ENCODE measurements around the gene AFF3. TPM values are rescaled to one million over a fixed set of nuclear protein-coding genes. Genes with fewer than 3 reads are reported as not detected.

Gene AFF3
- total RNA-seq, 2 experiments from 2014 or later: 0.09 to 0.55 TPM

GRCh38 chr2:99545604-99546003 lies 596.8 kb downstream of the AFF3 start:
- CTCF ChIA-PET: no interaction called here
- ATAC-seq (no peak), DNase-seq (no peak)
- peaks cover 44% of the 10 kb centered on the region for H3K27me3 Mint-ChIP-seq
- no peaks in the 10 kb centered on the region for H3K9me3 Mint-ChIP-seq (ENCODE audit: low read depth)
- H3K4me1 Mint-ChIP-seq: no peaks in the 10 kb centered on the region
- no peak overlapping the region for H3K4me3 Mint-ChIP-seq
- no peak overlapping the region for H3K27ac Mint-ChIP-seq
- no peaks in the 10 kb centered on the region for H3K36me3 Mint-ChIP-seq

- Mint-ChIP-seq H3K36me3 (no peaks in the 10 kb centered on the region), H3K4me1 (no peaks in the 10 kb centered on the region), H3K9me3 (ENCODE audit: low read depth) (no peaks in the 10 kb centered on the region), H3K4me3 (no peak overlapping the region), H3K27me3 (peaks cover 44% of the 10 kb centered on the region), H3K27ac (no peak overlapping the region)
- no peak for DNase-seq
- no peak for ATAC-seq
- CTCF ChIA-PET: no interaction called here
Measured at GRCh38 chr2:99545066-99545465, 597.3 kb downstream of the AFF3 start.

- ATAC-seq (no peak), DNase-seq (no peak)
- no peaks in the 10 kb centered on the region for H3K4me1 Mint-ChIP-seq
- H3K4me3 Mint-ChIP-seq: no peak overlapping the region
- no peaks in the 10 kb centered on the region for H3K36me3 Mint-ChIP-seq
- H3K9me3 Mint-ChIP-seq (ENCODE audit: low read depth): no peaks in the 10 kb centered on the region
- no peak overlapping the region for H3K27ac Mint-ChIP-seq
- H3K27me3 Mint-ChIP-seq: peaks cover 44% of the 10 kb centered on the region
- CTCF ChIA-PET: no interaction called here
Measured at GRCh38 chr2:99544608-99545007, 597.8 kb downstream of the AFF3 start.

- no peak for DNase-seq
- Mint-ChIP-seq H3K27me3 (peaks cover 46% of the 10 kb centered on the region), H3K4me1 (no peaks in the 10 kb centered on the region), H3K36me3 (no peaks in the 10 kb centered on the region), H3K4me3 (no peak overlapping the region), H3K27ac (no peak overlapping the region), H3K9me3 (ENCODE audit: low read depth) (no peaks in the 10 kb centered on the region)
- no peak for ATAC-seq
- CTCF ChIA-PET: interaction anchor here (1.6 kb wide), 1 partner anchor 16 kb away, joined by 3 read pairs; no protein-coding TSS in a partner anchor
Measured at GRCh38 chr2:99543247-99543646, 599.1 kb downstream of the AFF3 start.

GRCh38 chr2:99537910-99538485 lies 604.4 kb downstream of the AFF3 start:
- Mint-ChIP-seq H3K27me3 (peaks cover 22% of the 10 kb centered on the region), H3K4me3 (no peak overlapping the region), H3K27ac (no peak overlapping the region), H3K36me3 (peaks cover 1% of the 10 kb centered on the region), H3K4me1 (no peaks in the 10 kb centered on the region), H3K9me3 (ENCODE audit: low read depth) (no peaks in the 10 kb centered on the region)
- CTCF ChIA-PET: no interaction called here
- DNase-seq: no peak
- ATAC-seq: no peak

- no peak overlapping the region for H3K4me3 Mint-ChIP-seq
- H3K9me3 Mint-ChIP-seq (ENCODE audit: low read depth): no peaks in the 10 kb centered on the region
- CTCF ChIA-PET: no interaction called here
- ATAC-seq (no peak), DNase-seq (peak; percentile 33)
- H3K36me3 Mint-ChIP-seq: no peaks in the 10 kb centered on the region
- H3K27me3 Mint-ChIP-seq: no peaks in the 10 kb centered on the region
- no peak overlapping the region for H3K27ac Mint-ChIP-seq
- H3K4me1 Mint-ChIP-seq: no peaks in the 10 kb centered on the region
Measured at GRCh38 chr2:99524056-99524455, 618.3 kb downstream of the AFF3 start.

GRCh38 chr2:99522157-99522556 lies 620.2 kb downstream of the AFF3 start:
- H3K4me1 Mint-ChIP-seq: no peaks in the 10 kb centered on the region
- no peaks in the 10 kb centered on the region for H3K36me3 Mint-ChIP-seq
- ATAC-seq (no peak), DNase-seq (no peak)
- CTCF ChIA-PET: interaction anchor here (0.8 kb wide), 1 partner anchor 13 kb away, joined by 3 read pairs; no protein-coding TSS in a partner anchor
- peaks cover 5% of the 10 kb centered on the region for H3K27me3 Mint-ChIP-seq
- no peak overlapping the region for H3K4me3 Mint-ChIP-seq
- no peak overlapping the region for H3K27ac Mint-ChIP-seq
- no peaks in the 10 kb centered on the region for H3K9me3 Mint-ChIP-seq (ENCODE audit: low read depth)

GRCh38 chr2:99520813-99521212 lies 621.6 kb downstream of the AFF3 start:
- Mint-ChIP-seq H3K4me1 (no peaks in the 10 kb centered on the region), H3K9me3 (ENCODE audit: low read depth) (no peaks in the 10 kb centered on the region), H3K36me3 (no peaks in the 10 kb centered on the region), H3K27me3 (peaks cover 11% of the 10 kb centered on the region), H3K4me3 (no peak overlapping the region), H3K27ac (no peak overlapping the region)
- DNase-seq: no peak
- no peak for ATAC-seq
- CTCF ChIA-PET: no interaction called here

GRCh38 chr2:99520195-99520594 lies 622.2 kb downstream of the AFF3 start:
- Mint-ChIP-seq H3K27ac (no peak overlapping the region), H3K4me1 (no peaks in the 10 kb centered on the region), H3K9me3 (ENCODE audit: low read depth) (no peaks in the 10 kb centered on the region), H3K36me3 (no peaks in the 10 kb centered on the region), H3K27me3 (peaks cover 15% of the 10 kb centered on the region), H3K4me3 (no peak overlapping the region)
- ATAC-seq (no peak), DNase-seq (peak; percentile 12)
- CTCF ChIA-PET: no interaction called here

- DNase-seq (no peak), ATAC-seq (no peak)
- H3K27ac Mint-ChIP-seq: no peak overlapping the region
- H3K4me1 Mint-ChIP-seq: no peaks in the 10 kb centered on the region
- H3K4me3 Mint-ChIP-seq: no peak overlapping the region
- H3K27me3 Mint-ChIP-seq: peaks cover 21% of the 10 kb centered on the region
- no peaks in the 10 kb centered on the region for H3K36me3 Mint-ChIP-seq
- CTCF ChIA-PET: no interaction called here
- no peaks in the 10 kb centered on the region for H3K9me3 Mint-ChIP-seq (ENCODE audit: low read depth)
Measured at GRCh38 chr2:99514357-99514756, 628.0 kb downstream of the AFF3 start.

- Mint-ChIP-seq H3K4me3 (no peak overlapping the region), H3K4me1 (no peaks in the 10 kb centered on the region), H3K27ac (no peak overlapping the region), H3K9me3 (ENCODE audit: low read depth) (no peaks in the 10 kb centered on the region), H3K36me3 (no peaks in the 10 kb centered on the region), H3K27me3 (peaks cover 18% of the 10 kb centered on the region)
- no peak for DNase-seq
- ATAC-seq: no peak
- CTCF ChIA-PET: no interaction called here
Measured at GRCh38 chr2:99512181-99512591, 630.2 kb downstream of the AFF3 start.

- peak; percentile 8 for DNase-seq
- H3K27ac Mint-ChIP-seq: no peak overlapping the region
- H3K9me3 Mint-ChIP-seq (ENCODE audit: low read depth): peaks cover 2% of the 10 kb centered on the region
- peaks cover 6% of the 10 kb centered on the region for H3K27me3 Mint-ChIP-seq
- no peak overlapping the region for H3K4me3 Mint-ChIP-seq
- peaks cover 2% of the 10 kb centered on the region for H3K4me1 Mint-ChIP-seq
- H3K36me3 Mint-ChIP-seq: no peaks in the 10 kb centered on the region
- CTCF ChIA-PET: no interaction called here
- no peak for ATAC-seq
Measured at GRCh38 chr2:99509387-99509786, 633.0 kb downstream of the AFF3 start.

- Mint-ChIP-seq H3K36me3 (no peaks in the 10 kb centered on the region), H3K27me3 (peaks cover 6% of the 10 kb centered on the region), H3K4me3 (no peak overlapping the region), H3K4me1 (peaks cover 9% of the 10 kb centered on the region), H3K27ac (no peak overlapping the region), H3K9me3 (ENCODE audit: low read depth) (peaks cover 2% of the 10 kb centered on the region)
- CTCF ChIA-PET: interaction anchor here (0.7 kb wide), 1 partner anchor 173 kb away, joined by 5 read pairs; no protein-coding TSS in a partner anchor
- DNase-seq (no peak), ATAC-seq (no peak)
Measured at GRCh38 chr2:99507937-99508818, 634.2 kb downstream of the AFF3 start.
